ENCODE results near the gene RNASE2. TPM values are rescaled to one million over a fixed set of nuclear protein-coding genes. Genes with fewer than 3 reads are reported as not detected.
"Not testable (repeated sequence)": the region's sequence is repeated elsewhere in the genome, so short reads cannot be mapped to it uniquely, and the experiment has no call there.

RNASE2 gene
- total RNA-seq (not detected), polyA plus RNA-seq (not detected), total RNA-seq (0 to 0.43 (median 0) reads per million in 6 experiments)

- not testable (repeated sequence) for H3K27ac Mint-ChIP-seq
Observed at GRCh38 chr14:20954736-20955537, at the start of gene RNASE2. Gene RNASE2 (plus strand): TSS chr14:20955487. CDS start chr14:20955772, 285 bp downstream.

GRCh38 chr14:20905676-20906075 lies 49.6 kb upstream of the RNASE2 start:
- Mint-ChIP-seq H3K27ac (no peak overlapping the region), H3K4me1 (peaks cover 0 to 3% (median 0%) of the 10 kb centered on the region in 4 donors), H3K27me3 (peaks cover 9 to 26% (median 16%) of the 10 kb centered on the region in 5 donors), H3K9me3 (no peaks in the 10 kb centered on the region), H3K4me3 (no peak overlapping the region), H3K36me3 (no peaks in the 10 kb centered on the region)
- POLR2A ChIA-PET: no interaction called here
- no peak for ATAC-seq
- DNase-seq: no peak

More at GRCh38 chr14:20954736-20955537, at the start of gene RNASE2:
- H3K4me1 Mint-ChIP-seq: peaks cover 6 to 15% (median 11%) of the 10 kb centered on the region in 4 donors
- peak within 1 kb of the TSS in 5 of 10 donors; percentile 31 to 58 (median 42) for H3K4me3 Mint-ChIP-seq
- H3K36me3 Mint-ChIP-seq, POLR2A ChIA-PET, DNase-seq, H3K9me3 Mint-ChIP-seq, ATAC-seq: not testable (repeated sequence)
- peaks cover 0 to 20% (median 8%) of the 10 kb centered on the region in 5 donors for H3K27me3 Mint-ChIP-seq

- no peak overlapping the region for H3K4me3 Mint-ChIP-seq
- POLR2A ChIA-PET: no interaction called here
- no peaks in the 10 kb centered on the region for H3K9me3 Mint-ChIP-seq
- H3K27ac Mint-ChIP-seq: no peak overlapping the region
- H3K36me3 Mint-ChIP-seq: no peaks in the 10 kb centered on the region
- DNase-seq: no peak
- ATAC-seq: no peak
- H3K27me3 Mint-ChIP-seq: peaks cover 7 to 32% (median 17%) of the 10 kb centered on the region in 5 donors
- peaks cover 0 to 3% (median 0%) of the 10 kb centered on the region in 4 donors for H3K4me1 Mint-ChIP-seq
Observed at GRCh38 chr14:20907214-20907613, 48.1 kb upstream of the RNASE2 start.

- H3K27me3 Mint-ChIP-seq: peaks cover 11 to 31% (median 17%) of the 10 kb centered on the region in 5 donors
- H3K36me3 Mint-ChIP-seq, POLR2A ChIA-PET, ATAC-seq, DNase-seq, H3K4me1 Mint-ChIP-seq, H3K27ac Mint-ChIP-seq, H3K9me3 Mint-ChIP-seq, H3K4me3 Mint-ChIP-seq: not testable (repeated sequence)
Observed at GRCh38 chr14:20910822-20911221, 44.5 kb upstream of the RNASE2 start.

- H3K4me1 Mint-ChIP-seq, DNase-seq, POLR2A ChIA-PET, H3K36me3 Mint-ChIP-seq, ATAC-seq, H3K9me3 Mint-ChIP-seq, H3K27ac Mint-ChIP-seq, H3K4me3 Mint-ChIP-seq: not testable (repeated sequence)
- H3K27me3 Mint-ChIP-seq: peaks cover 22 to 34% (median 28%) of the 10 kb centered on the region in 5 donors
Observed at GRCh38 chr14:20919038-20919756, 36.1 kb upstream of the RNASE2 start.

GRCh38 chr14:20923766-20924297 lies 31.5 kb upstream of the RNASE2 start:
- H3K4me3 Mint-ChIP-seq, POLR2A ChIA-PET, ATAC-seq, H3K4me1 Mint-ChIP-seq, DNase-seq, H3K27ac Mint-ChIP-seq: not testable (repeated sequence)
- Mint-ChIP-seq H3K27me3 (peaks cover 19 to 40% (median 28%) of the 10 kb centered on the region in 5 donors), H3K36me3 (peaks cover 0 to 23% (median 7%) of the 10 kb centered on the region in 3 donors), H3K9me3 (peaks cover 2 to 24% (median 14%) of the 10 kb centered on the region in 9 donors)

- POLR2A ChIA-PET: no interaction called here
- ATAC-seq (no peak), DNase-seq (peak in 3 of 10 donors; percentile 2 to 22 (median 20))
- peaks cover 2 to 9% (median 6%) of the 10 kb centered on the region in 5 donors for H3K27me3 Mint-ChIP-seq
- no peaks in the 10 kb centered on the region for H3K4me1 Mint-ChIP-seq
- peaks cover 0 to 9% (median 0%) of the 10 kb centered on the region in 9 donors for H3K9me3 Mint-ChIP-seq
- H3K27ac Mint-ChIP-seq: no peak overlapping the region
- H3K4me3 Mint-ChIP-seq: no peak overlapping the region
- no peaks in the 10 kb centered on the region for H3K36me3 Mint-ChIP-seq
Observed at GRCh38 chr14:20934148-20934762, 21.0 kb upstream of the RNASE2 start.

GRCh38 chr14:20935303-20935984 lies 19.8 kb upstream of the RNASE2 start:
- Mint-ChIP-seq H3K27me3 (peaks cover 0 to 7% (median 5%) of the 10 kb centered on the region in 5 donors), H3K36me3 (no peaks in the 10 kb centered on the region), H3K4me3 (no peak overlapping the region), H3K4me1 (no peaks in the 10 kb centered on the region), H3K9me3 (peaks cover 0 to 9% (median 0%) of the 10 kb centered on the region in 9 donors), H3K27ac (peak overlapping the region in 1 of 10 donors; percentile 21)
- DNase-seq: no peak
- no peak for ATAC-seq
- POLR2A ChIA-PET: no interaction called here

- H3K9me3 Mint-ChIP-seq, POLR2A ChIA-PET, DNase-seq, H3K36me3 Mint-ChIP-seq, ATAC-seq: not testable (repeated sequence)
- Mint-ChIP-seq H3K4me3 (peak overlapping the region in 2 of 10 donors; percentile 15 to 35), H3K27me3 (peaks cover 0 to 14% (median 7%) of the 10 kb centered on the region in 5 donors), H3K27ac (peak overlapping the region in 1 of 10 donors; percentile 31), H3K4me1 (peaks cover 3 to 23% (median 4%) of the 10 kb centered on the region in 4 donors)
Observed at GRCh38 chr14:20945146-20945545, 10.1 kb upstream of the RNASE2 start.

- H3K36me3 Mint-ChIP-seq, H3K27ac Mint-ChIP-seq, POLR2A ChIA-PET, DNase-seq, H3K9me3 Mint-ChIP-seq: not testable (repeated sequence)
- peaks cover 0 to 15% (median 8%) of the 10 kb centered on the region in 5 donors for H3K27me3 Mint-ChIP-seq
- peaks cover 3 to 23% (median 4%) of the 10 kb centered on the region in 4 donors for H3K4me1 Mint-ChIP-seq
- H3K4me3 Mint-ChIP-seq: peak overlapping the region in 1 of 10 donors; percentile 41
- ATAC-seq: peak in 1 of 2 donors; percentile 53
Observed at GRCh38 chr14:20946707-20947106, 8.6 kb upstream of the RNASE2 start.

GRCh38 chr14:20955538-20955873 lies 219 bp downstream of the RNASE2 start:
- POLR2A ChIA-PET, DNase-seq, ATAC-seq, H3K27ac Mint-ChIP-seq, H3K4me3 Mint-ChIP-seq, H3K9me3 Mint-ChIP-seq, H3K36me3 Mint-ChIP-seq: not testable (repeated sequence)
- H3K4me1 Mint-ChIP-seq: peaks cover 6 to 20% (median 14%) of the 10 kb centered on the region in 4 donors
- H3K27me3 Mint-ChIP-seq: peaks cover 0 to 20% (median 6%) of the 10 kb centered on the region in 5 donors
